ENCODE data around the gene WWOX. TPM values are rescaled to one million over a fixed set of nuclear protein-coding genes. Genes with fewer than 3 reads are reported as not detected.
A peak's percentile ranks its signal among the peaks of the same experiment; 100 is the strongest.

The WWOX gene
- polyA plus RNA-seq, 1 donor (not counting 4 experiments of a cell fraction or from before 2014, with no cell fraction given): 5.1 TPM

DNA sequence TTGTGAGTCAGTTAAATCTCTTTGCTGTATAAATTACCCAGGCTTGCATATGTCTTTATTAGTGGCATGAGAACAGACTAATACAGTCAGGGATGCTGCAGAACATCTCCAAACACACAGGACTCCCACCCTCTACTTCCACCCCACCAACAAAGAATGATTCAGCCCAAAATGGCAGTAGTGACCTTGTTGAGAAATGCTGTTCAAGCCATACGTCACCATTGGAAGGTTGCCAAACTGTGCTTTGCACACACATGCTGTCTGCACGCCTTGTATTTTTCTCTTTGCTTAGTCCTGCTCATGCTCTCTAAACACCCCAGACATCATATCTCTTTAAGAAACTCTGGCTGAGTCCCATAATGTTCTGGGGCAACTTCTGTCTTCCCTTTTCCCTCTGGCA, 589.6 kb downstream of the WWOX start:
- Histone ChIP-seq H3K27ac (ENCODE audit: control insufficient read depth, insufficient read depth, low read length) (no peak overlapping the region), H3K4me1 (ENCODE audit: control insufficient read depth, extremely low read depth, insufficient read depth, low read length) (peaks cover 25% of the 10 kb centered on the region), H3K4me2 (ENCODE audit: control insufficient read depth, extremely low read depth, insufficient read depth, low read depth, low read length) (no peak overlapping the region), H2AFZ (ENCODE audit: control insufficient read depth, low read length) (peak overlapping the region; percentile 8), H3K27me3 (ENCODE audit: control insufficient read depth, extremely low read depth, insufficient read depth, low read length) (no peaks in the 10 kb centered on the region), H4K20me1 (ENCODE audit: control insufficient read depth, extremely low read depth, insufficient read depth, low read length) (no peaks in the 10 kb centered on the region), H3K9me1 (ENCODE audit: control insufficient read depth, extremely low read depth, insufficient read depth, low read length) (no peaks in the 10 kb centered on the region), H3K9me3 (ENCODE audit: control insufficient read depth, low read depth, low read length) (no peaks in the 10 kb centered on the region), H3K36me3 (ENCODE audit: control insufficient read depth in 2 of 2, extremely low read depth in 1 of 2, insufficient read depth in 2 of 2, low read length in 2 of 2) (no peaks in the 10 kb centered on the region), H3K79me2 (ENCODE audit: control insufficient read depth, insufficient read depth, low read length) (no peaks in the 10 kb centered on the region), H3K9ac (ENCODE audit: control insufficient read depth, extremely low read depth, insufficient read depth, low read length) (no peak overlapping the region), H3K4me3 (ENCODE audit: control insufficient read depth in 2 of 3, extremely low read depth in 1 of 3, insufficient read depth in 2 of 3, low read depth in 1 of 3, low read length in 3 of 3) (no peak overlapping the region)
- FAIRE-seq (no peak), DNase-seq (ENCODE audit: low read depth, low spot score) (no peak)
- TF ChIP-seq EZH2 (IDR thresholded peaks at IDR 0.05; ENCODE audit: low read length) (no peak), CTCF (optimal IDR thresholded peaks at IDR 0.05 in 1 of 3, IDR thresholded peaks at IDR 0.05 in 1 of 3, conservative IDR thresholded peaks at IDR 0.05 in 1 of 3; ENCODE audit: extremely low read depth in 1 of 3, insufficient read depth in 2 of 3, low read length in 3 of 3) (no peak)
- dilution Hi-C loops (cut with MboI; ENCODE audit: extremely low pct_ligation_motif_present, low sequenced_read_pairs): no loop called here

GRCh38 chr16:78689536-78689935, 590.1 kb downstream of the WWOX start:
- dilution Hi-C loops (cut with MboI; ENCODE audit: extremely low pct_ligation_motif_present, low sequenced_read_pairs): no loop called here
- Histone ChIP-seq H3K36me3 (ENCODE audit: control insufficient read depth in 2 of 2, extremely low read depth in 1 of 2, insufficient read depth in 2 of 2, low read length in 2 of 2) (no peaks in the 10 kb centered on the region), H2AFZ (ENCODE audit: control insufficient read depth, low read length) (no peak overlapping the region), H3K9me1 (ENCODE audit: control insufficient read depth, extremely low read depth, insufficient read depth, low read length) (no peaks in the 10 kb centered on the region), H3K9me3 (ENCODE audit: control insufficient read depth, low read depth, low read length) (no peaks in the 10 kb centered on the region), H3K27ac (ENCODE audit: control insufficient read depth, insufficient read depth, low read length) (no peak overlapping the region), H3K4me2 (ENCODE audit: control insufficient read depth, extremely low read depth, insufficient read depth, low read depth, low read length) (no peak overlapping the region), H4K20me1 (ENCODE audit: control insufficient read depth, extremely low read depth, insufficient read depth, low read length) (no peaks in the 10 kb centered on the region), H3K9ac (ENCODE audit: control insufficient read depth, extremely low read depth, insufficient read depth, low read length) (no peak overlapping the region), H3K4me1 (ENCODE audit: control insufficient read depth, extremely low read depth, insufficient read depth, low read length) (peaks cover 20% of the 10 kb centered on the region), H3K79me2 (ENCODE audit: control insufficient read depth, insufficient read depth, low read length) (no peaks in the 10 kb centered on the region), H3K27me3 (ENCODE audit: control insufficient read depth, extremely low read depth, insufficient read depth, low read length) (no peaks in the 10 kb centered on the region), H3K4me3 (ENCODE audit: control insufficient read depth in 2 of 3, extremely low read depth in 1 of 3, insufficient read depth in 2 of 3, low read depth in 1 of 3, low read length in 3 of 3) (no peak overlapping the region)
- DNase-seq (ENCODE audit: low read depth, low spot score) (no peak), FAIRE-seq (no peak)
- TF ChIP-seq CTCF (optimal IDR thresholded peaks at IDR 0.05 in 1 of 3, IDR thresholded peaks at IDR 0.05 in 1 of 3, conservative IDR thresholded peaks at IDR 0.05 in 1 of 3; ENCODE audit: extremely low read depth in 1 of 3, insufficient read depth in 2 of 3, low read length in 3 of 3) (no peak), EZH2 (IDR thresholded peaks at IDR 0.05; ENCODE audit: low read length) (no peak)

All from keratinocyte (primary cell).